Right lobe of liver (tissue), 4 donors: ENCODE data around the gene NAT8L.

Experiments used
- POLR2A ChIP-seq: fragments of 450-650 bp; IDR thresholded peaks from one replicate; pipeline ENCODE4 v1.6.1; 2017; ENCODE audit warnings: antibody characterized with exemption, mild to moderate bottlenecking
- TF ChIP-seq, protein P1 (sequence below), 4 donors: fragments of 200-600 bp in 3 of 4; fragments of 450-650 bp in 1 of 4; IDR thresholded peaks; one replicate each; pipeline versions ENCODE4 v1.5.1 to v1.8.0; 2016 to 2022; ENCODE audit warnings: antibody characterized with exemption in 4 of 4, mild to moderate bottlenecking in 2 of 4
- donor health status: DM: no; HTN: no; CAD: no.
- donor health status: DM: no; HTN: no; CAD: no.
- donor health status: DM: no; HTN: yes; CAD: no.

DNA sequence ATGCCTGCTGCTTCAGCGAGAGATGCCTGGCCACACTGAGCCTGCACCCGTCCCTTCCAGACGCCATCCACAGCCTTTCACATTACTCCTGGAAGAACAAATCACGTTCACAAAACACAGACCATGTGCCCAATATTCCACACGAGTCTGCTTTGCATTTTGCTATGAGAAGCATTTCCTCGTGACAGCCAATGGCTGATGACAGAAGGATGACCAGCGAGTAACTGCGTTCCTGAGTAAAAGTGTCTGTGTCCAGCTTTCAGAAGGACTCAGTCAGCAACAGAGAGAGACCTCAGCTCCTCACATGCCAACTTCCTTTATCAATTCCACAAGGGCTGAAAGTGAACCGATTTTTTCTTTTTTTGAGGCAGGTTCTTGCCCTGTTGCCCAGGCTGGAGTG is 19.5 kb downstream of the NAT8L start:
- TF ChIP-seq, protein P1, sequence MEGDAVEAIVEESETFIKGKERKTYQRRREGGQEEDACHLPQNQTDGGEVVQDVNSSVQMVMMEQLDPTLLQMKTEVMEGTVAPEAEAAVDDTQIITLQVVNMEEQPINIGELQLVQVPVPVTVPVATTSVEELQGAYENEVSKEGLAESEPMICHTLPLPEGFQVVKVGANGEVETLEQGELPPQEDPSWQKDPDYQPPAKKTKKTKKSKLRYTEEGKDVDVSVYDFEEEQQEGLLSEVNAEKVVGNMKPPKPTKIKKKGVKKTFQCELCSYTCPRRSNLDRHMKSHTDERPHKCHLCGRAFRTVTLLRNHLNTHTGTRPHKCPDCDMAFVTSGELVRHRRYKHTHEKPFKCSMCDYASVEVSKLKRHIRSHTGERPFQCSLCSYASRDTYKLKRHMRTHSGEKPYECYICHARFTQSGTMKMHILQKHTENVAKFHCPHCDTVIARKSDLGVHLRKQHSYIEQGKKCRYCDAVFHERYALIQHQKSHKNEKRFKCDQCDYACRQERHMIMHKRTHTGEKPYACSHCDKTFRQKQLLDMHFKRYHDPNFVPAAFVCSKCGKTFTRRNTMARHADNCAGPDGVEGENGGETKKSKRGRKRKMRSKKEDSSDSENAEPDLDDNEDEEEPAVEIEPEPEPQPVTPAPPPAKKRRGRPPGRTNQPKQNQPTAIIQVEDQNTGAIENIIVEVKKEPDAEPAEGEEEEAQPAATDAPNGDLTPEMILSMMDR (IDR thresholded peaks at IDR 0.05) = no peak
- no peak for TF ChIP-seq POLR2A
